ENCODE results near the gene CCDC78. TPM values are rescaled to one million over a fixed set of nuclear protein-coding genes. Genes with fewer than 3 reads are reported as not detected.
"Not testable (repeated sequence)": the region's sequence is repeated elsewhere in the genome, so short reads cannot be mapped to it uniquely, and the experiment has no call there.

CCDC78 gene
- total and polyA plus RNA-seq, 2 of the 4 experiments (the other 2 are of a cell fraction) = 0.54 to 4.6 TPM

DNA sequence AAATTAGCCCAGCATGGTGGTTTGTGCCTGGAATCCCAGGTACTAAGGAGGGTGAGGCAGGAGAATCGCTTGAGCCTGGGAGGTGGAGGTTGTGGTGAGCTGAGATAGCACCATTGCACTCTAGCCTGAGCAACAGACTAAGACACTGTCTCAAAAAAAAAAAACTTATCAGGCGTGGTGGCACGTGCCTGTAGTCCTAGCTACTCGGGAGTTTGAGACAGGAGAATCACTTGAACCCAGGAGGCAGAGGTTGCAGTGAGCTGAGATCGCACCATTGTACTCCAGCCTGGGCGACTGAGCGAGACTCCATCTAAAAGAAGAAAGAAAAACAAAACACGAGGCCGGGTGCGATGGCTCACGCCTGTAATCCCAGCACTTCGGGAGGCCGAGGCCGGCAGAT lies 16.7 kb upstream of the CCDC78 start:
- H3K9me3 ChIP-seq (ENCODE audit: control insufficient read depth, insufficient read depth, low read length); in situ Hi-C loops (cut with MboI; ENCODE audit: low sequenced_read_pairs); H3K14ac ChIP-seq (replicated peaks; ENCODE audit: low read depth, low read length); H4K5ac ChIP-seq (ENCODE audit: low read depth, low read length); H3K27me3 ChIP-seq (ENCODE audit: control insufficient read depth, insufficient read depth, low read length); H2BK5ac ChIP-seq (ENCODE audit: low read depth, low read length, poor library complexity, severe bottlenecking); H3K9me1 ChIP-seq (ENCODE audit: insufficient read depth, low read length); ATAC-seq (ENCODE audit: low read depth); H2BK15ac ChIP-seq (ENCODE audit: low read depth, low read length); H4K20me1 ChIP-seq (ENCODE audit: insufficient read depth, low read length); H3K36me3 ChIP-seq (ENCODE audit: control insufficient read depth, insufficient read depth, low read length); DNase-seq; H2AK9ac ChIP-seq (replicated peaks; ENCODE audit: low read depth, low read length, poor library complexity); H2BK20ac ChIP-seq (ENCODE audit: low read depth, low read length); BruUV-seq (replicated peaks); H3K4me2 ChIP-seq (ENCODE audit: low read depth, low read length); POLR2A ChIA-PET (ENCODE audit: unreplicated experiment); H3K4me1 ChIP-seq (ENCODE audit: control insufficient read depth, insufficient read depth, low read length); H3K9ac ChIP-seq (ENCODE audit: low read depth, low read length); H2AFZ ChIP-seq (replicated peaks; ENCODE audit: low read length, poor library complexity); H4K8ac ChIP-seq (ENCODE audit: low read depth in 2 of 2, low read length in 2 of 2); H3K23ac ChIP-seq (ENCODE audit: low read depth, low read length); H4K91ac ChIP-seq (ENCODE audit: insufficient read depth, low read depth, low read length); dilution Hi-C loops (cut with HindIII; ENCODE audit: low sequenced_read_pairs, unreplicated experiment); H3K4me3 ChIP-seq (ENCODE audit: insufficient read depth, low read depth, low read length); H3K56ac ChIP-seq (ENCODE audit: extremely low read depth, insufficient read depth, low read length); H3K27ac ChIP-seq (ENCODE audit: insufficient read depth, low read length); H3K4ac ChIP-seq (ENCODE audit: low read depth, low read length); H2AK5ac ChIP-seq (ENCODE audit: low read depth, low read length); H2BK120ac ChIP-seq (ENCODE audit: low read depth, low read length); H3K18ac ChIP-seq (ENCODE audit: low read depth, low read length): not testable (repeated sequence)
- CTCF ChIA-PET = interaction anchor here (0.6 kb wide), 1 partner anchor 43 kb away, joined by 3 read pairs; no protein-coding TSS in a partner anchor
- peaks cover 7 to 15% of the 10 kb centered on the region in 2 experiments for H3K79me1 ChIP-seq (ENCODE audit: low read depth in 1 of 2, low read length in 2 of 2)
- intact Hi-C loops (cut with micrococcal nuclease) = loop anchor here (5.0 kb wide), 1 partner anchor 44 kb away; the partner anchor contains the start of genes CHTF18 and RPUSD1
- WGBS, 2 experiments (ENCODE audit: extremely low coverage in 2 of 2, insufficient read length in 1 of 2) = 100% methylated on average over 3 of the region's 14 CpGs; no CpG with 5 or more reads in 1 of the 2 experiments

Measured in IMR-90 (cell line).